ENCODE data around the gene ADGRE1.
"Not testable (repeated sequence)": the region's sequence is repeated elsewhere in the genome, so short reads cannot be mapped to it uniquely, and the experiment has no call there.

Gene ADGRE1, protein sequence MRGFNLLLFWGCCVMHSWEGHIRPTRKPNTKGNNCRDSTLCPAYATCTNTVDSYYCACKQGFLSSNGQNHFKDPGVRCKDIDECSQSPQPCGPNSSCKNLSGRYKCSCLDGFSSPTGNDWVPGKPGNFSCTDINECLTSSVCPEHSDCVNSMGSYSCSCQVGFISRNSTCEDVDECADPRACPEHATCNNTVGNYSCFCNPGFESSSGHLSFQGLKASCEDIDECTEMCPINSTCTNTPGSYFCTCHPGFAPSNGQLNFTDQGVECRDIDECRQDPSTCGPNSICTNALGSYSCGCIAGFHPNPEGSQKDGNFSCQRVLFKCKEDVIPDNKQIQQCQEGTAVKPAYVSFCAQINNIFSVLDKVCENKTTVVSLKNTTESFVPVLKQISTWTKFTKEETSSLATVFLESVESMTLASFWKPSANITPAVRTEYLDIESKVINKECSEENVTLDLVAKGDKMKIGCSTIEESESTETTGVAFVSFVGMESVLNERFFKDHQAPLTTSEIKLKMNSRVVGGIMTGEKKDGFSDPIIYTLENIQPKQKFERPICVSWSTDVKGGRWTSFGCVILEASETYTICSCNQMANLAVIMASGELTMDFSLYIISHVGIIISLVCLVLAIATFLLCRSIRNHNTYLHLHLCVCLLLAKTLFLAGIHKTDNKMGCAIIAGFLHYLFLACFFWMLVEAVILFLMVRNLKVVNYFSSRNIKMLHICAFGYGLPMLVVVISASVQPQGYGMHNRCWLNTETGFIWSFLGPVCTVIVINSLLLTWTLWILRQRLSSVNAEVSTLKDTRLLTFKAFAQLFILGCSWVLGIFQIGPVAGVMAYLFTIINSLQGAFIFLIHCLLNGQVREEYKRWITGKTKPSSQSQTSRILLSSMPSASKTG

DNA sequence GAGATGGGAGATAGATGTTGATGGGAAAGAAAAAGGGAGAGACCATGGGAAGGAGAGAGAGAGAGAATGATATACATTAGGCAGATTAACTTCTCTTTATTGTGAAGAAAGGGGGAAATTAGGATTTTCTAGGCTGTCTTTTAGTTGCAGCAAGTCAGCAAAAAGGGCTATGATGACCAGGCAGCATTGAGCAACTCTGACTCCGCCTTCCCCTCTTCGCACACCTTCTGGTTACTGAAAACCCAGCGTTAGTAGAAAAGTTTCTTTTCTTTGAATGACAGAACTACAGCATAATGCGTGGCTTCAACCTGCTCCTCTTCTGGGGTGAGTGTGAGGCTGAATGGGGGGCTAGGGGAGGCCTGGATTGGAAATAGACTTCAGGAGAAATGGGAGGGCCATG, at the start of gene ADGRE1:
Gene ADGRE1, plus strand, starts transcription at position 264 of the 400 bp plus-strand sequence. Its CDS starts 30 bp downstream, at position 294.
- no peak for FAIRE-seq

GRCh38 chr19:6838062-6838655, 49.2 kb upstream of the ADGRE1 start:
- FAIRE-seq = no peak

DNA sequence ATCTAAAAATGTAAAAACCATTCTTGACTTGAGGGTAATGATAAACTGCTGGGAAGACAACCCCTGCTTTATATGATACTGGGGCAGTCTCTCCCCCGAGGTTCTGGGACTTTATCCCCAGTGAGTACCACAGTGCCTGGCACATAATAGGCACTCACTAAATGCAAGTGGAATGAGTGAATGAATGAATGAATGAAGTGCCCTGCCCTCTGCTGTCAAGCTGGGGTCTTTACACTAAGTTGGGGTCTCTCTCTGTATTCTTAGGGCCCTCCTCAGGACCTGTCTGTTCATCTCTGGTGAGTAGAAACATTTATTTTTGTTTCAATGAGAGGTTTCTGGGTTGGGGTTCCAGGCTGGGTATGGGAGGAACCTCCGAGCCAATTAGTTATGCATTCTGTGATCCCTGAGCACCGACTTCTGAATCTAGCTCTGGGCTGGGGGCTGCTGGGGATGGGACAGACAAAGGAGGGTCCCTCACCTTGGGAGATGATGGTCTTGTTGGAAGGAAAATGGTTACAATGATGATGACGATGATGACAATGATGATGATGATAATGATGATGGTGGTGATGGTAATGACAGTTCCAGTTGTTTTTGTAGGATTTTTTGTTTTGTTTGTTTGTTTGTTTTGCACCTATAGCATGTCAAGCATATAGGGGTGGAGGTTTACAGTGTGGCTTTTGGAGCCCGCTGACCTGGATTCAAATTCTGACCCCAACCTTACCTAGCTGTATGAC, 44.3 kb upstream of the ADGRE1 start:
- no peak for FAIRE-seq

DNA sequence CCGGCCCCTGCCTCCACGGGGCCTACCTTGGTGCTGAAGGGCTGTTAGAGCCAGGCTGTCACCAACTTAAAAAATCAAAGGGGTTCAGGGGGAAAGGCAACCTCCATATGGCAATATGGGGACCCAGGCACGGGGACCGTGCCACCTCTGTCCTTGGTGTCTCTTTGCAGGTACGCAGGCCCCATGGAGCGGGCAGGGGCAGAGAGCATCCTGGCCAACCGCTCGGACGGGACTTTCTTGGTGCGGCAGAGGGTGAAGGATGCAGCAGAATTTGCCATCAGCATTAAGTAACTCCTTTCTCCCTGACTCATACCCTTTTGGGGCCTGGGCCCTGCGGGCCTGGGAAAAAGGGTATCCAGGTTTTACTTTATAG, 39.6 kb upstream of the ADGRE1 start:
- no peak for FAIRE-seq

DNA sequence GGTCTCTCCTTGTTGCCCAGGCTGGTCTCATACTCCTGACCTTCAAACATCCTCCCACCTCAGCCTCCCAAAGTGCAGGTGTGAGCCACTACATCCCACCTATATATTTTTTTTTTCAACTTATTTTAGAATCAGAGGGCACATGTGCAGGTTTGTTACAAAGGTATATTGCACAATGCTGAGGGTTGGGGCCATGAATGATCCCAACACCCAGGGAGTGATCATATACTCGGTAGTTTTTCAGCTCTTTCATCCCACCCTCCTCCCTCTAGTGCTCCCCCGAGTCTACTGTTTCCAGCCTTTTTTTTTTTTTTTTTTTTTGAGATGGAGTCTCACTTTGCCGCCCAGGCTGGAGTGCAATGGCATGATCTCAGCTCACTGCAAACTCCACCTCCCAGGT, 38.4 kb upstream of the ADGRE1 start:
- no peak for FAIRE-seq

DNA sequence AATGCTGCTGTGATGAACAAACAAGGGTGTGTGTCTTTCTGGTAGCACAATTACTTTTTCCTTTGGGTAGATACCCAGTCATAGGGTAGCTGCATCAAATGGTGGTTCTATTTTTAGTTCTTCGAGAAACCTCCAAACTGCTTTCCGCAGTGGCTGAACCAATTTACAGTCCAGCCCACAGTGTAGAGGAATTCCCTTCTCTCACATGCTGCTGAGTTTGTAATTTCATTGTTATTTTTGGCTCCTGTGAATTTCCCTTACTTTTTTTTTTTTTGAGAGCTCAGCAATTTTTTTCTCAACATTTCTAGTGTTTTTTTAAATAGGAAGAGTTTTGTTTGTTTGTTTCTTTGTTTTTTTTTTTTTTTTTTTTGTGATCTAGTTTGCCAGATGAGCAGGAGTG, 37.5 kb upstream of the ADGRE1 start:
- no peak for FAIRE-seq

DNA sequence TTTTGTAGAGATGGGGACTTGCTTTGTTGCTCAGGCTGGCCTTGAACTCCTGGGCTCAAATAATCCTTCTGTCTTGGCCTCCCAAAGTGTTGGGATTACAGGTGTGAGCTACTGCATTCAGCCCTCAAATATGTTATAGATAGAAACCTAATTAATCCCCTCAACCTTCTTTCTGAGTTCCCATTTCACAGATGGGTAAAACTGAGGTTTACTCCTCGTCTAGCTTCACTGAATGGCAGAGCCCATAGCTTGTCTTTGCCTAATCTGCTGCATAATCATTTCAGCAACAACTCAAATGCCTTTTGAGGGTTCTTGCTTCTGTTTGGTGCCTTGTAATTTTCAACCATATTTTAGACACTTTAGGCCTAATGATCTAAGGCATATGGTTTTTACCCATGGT, 36.0 kb upstream of the ADGRE1 start:
- FAIRE-seq = no peak

- no peak for FAIRE-seq
Measured at GRCh38 chr19:6852001-6852400, 35.4 kb upstream of the ADGRE1 start.

GRCh38 chr19:6853868-6854267, 33.5 kb upstream of the ADGRE1 start:
- no peak for FAIRE-seq

- FAIRE-seq = no peak
Measured at GRCh38 chr19:6854758-6855157, 32.6 kb upstream of the ADGRE1 start.

- no peak for FAIRE-seq
Measured at GRCh38 chr19:6856749-6857372, 30.5 kb upstream of the ADGRE1 start.

- FAIRE-seq = no peak
Measured at GRCh38 chr19:6861683-6862286, 25.6 kb upstream of the ADGRE1 start.

- FAIRE-seq = no peak
Measured at GRCh38 chr19:6862673-6863078, 24.7 kb upstream of the ADGRE1 start.

GRCh38 chr19:6864325-6864940, 22.9 kb upstream of the ADGRE1 start:
- FAIRE-seq = no peak

GRCh38 chr19:6865849-6866248, 21.5 kb upstream of the ADGRE1 start:
- no peak for FAIRE-seq

GRCh38 chr19:6866741-6867151, 20.6 kb upstream of the ADGRE1 start:
- no peak for FAIRE-seq

DNA sequence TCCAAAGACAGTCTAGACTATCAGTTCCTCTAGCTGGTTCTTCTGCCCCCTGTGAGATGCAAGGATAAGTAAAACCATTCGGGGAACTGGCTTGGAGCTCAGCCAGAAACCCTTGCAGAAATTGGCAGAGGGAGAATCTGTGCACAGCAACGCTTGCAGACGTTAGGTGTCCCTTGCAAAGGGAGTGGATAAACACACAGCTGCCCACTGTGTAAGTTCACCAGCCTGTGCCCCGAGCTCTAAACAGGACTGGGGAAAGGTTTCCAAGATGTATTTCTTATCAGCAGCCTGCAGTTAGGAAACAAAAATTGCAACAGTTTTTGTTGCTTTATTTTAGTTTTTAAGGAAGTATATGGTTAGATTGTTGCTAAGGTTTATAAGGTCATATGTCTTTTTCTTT, 19.0 kb upstream of the ADGRE1 start:
- FAIRE-seq = no peak

DNA sequence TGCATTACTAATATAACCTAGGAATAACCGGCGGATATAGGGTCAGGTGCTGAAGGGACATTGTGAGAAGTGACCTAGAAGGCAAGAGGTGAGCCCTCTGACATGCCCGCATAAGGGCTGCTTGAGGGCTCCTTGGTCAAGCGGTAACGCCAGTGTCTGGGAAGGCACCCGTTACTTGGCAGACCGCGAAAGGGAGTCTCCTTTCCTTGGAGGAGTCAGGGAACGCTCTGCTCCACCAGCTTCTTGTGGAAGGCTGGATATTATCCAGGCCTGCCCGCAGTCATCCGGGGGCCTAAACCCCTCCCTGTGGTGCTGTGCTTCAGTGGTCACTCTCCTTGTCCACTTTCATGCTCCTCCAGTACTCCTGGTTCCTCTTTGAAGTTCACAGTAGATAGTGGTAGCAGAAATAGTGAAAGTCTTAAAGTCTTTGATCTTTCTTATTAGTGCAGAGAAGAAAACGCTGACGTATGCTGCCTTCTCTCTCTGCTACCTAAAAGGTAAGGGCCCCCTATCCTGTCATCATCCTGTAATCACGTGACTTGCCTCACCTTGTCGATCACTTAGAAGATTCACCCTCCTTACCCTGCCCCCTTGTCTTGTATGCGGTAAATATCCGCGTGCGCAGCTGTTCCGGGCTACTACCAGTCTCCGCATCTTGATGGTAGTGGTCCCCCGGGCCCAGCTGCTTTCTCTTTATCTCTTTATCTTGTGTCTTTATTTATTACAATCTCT, 18.1 kb upstream of the ADGRE1 start:
- not testable (repeated sequence) for FAIRE-seq

GRCh38 chr19:6873708-6874431, 13.5 kb upstream of the ADGRE1 start:
- no peak for FAIRE-seq

DNA sequence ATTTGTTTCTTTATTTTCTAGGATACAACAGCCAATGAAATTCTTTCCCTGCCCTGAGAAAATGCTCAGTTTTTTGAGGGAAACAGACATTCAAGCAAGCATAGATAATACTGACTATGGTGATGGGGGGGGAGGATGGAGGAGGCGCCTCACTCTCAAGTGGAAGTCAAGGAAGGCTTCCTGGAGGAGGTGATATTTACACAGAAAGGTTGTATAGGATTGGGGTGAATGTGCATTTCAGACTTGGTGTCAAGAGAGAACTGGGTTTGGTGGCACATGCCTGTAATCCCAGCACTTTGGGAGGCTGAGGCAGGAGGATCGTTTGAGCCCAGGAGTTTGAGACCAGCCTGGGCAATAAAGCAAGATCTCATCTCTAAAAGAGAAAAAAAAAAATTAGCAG, 12.2 kb upstream of the ADGRE1 start:
- FAIRE-seq = no peak

Measured in islet of Langerhans (tissue), 1 donor.